Endothelial cell of umbilical vein (primary cell): Measurements from ENCODE around the gene CYP1A1. TPM values are rescaled to one million over a fixed set of nuclear protein-coding genes. Genes with fewer than 3 reads are reported as not detected.

Experiments
- BruUV-seq: library from RNA; stranded (reverse); fragments of 400-500 nt; replicated peaks from 2 replicates; lab custom pipeline; 2021; lab: Mats Ljungman, UMichigan
- CTCF ChIA-PET: fragments of 300-600, 350-600 bp; sonication (Branson Sonifier 250); formaldehyde crosslinking; loops from one replicate; lab custom pipeline; 2021; ENCODE audit warnings: antibody characterized with exemption, inconsistent platforms; lab: Charles Lee
- POLR2A ChIA-PET: fragments of 300-600, 350-600 bp; sonication (Branson Sonifier 250); formaldehyde crosslinking; loops from one replicate; lab custom pipeline; 2021; ENCODE audit warnings: antibody characterized with exemption, inconsistent platforms; lab: Charles Lee
- DNase-seq: peaks from one replicate; pipeline ENCODE4 v3.0.0-alpha.2; 2011; ENCODE audit warnings: low read depth, low spot score
- FAIRE-seq: peaks from 2 replicates; lab custom pipeline; 2011; peaks lifted over from hg19 to GRCh38; lab: Jason Lieb, UNC
- H2AFZ ChIP-seq: 2 replicates; pipeline ENCODE4 v1.6.0; 2012; ENCODE audit warnings: low read depth, low read length, control low read depth, inconsistent platforms
- H3K27ac ChIP-seq: 2 replicates; pipeline ENCODE4 v1.5.1; 2011; ENCODE audit warnings: low read depth, mild to moderate bottlenecking, control low read depth, low read length, moderate library complexity; ENCODE audit not compliant: insufficient read depth
- H3K27me3 ChIP-seq, 2 experiments: 2 replicates each; pipeline versions ENCODE4 v1.6.0 to v1.6.1; 2011; ENCODE audit warnings: low read length in 2 of 2, mixed read lengths in 1 of 2; ENCODE audit not compliant: control insufficient read depth in 2 of 2, insufficient read depth in 2 of 2
- H3K36me3 ChIP-seq, 2 experiments: 2 replicates in 1 of 2; 3 replicates in 1 of 2; pipeline ENCODE4 v1.5.1; 2011; ENCODE audit warnings: low read length in 2 of 2, mild to moderate bottlenecking in 1 of 2, moderate library complexity in 1 of 2; ENCODE audit not compliant: control insufficient read depth in 2 of 2, insufficient read depth in 2 of 2; ENCODE audit errors: extremely low read depth in 1 of 2
- H3K4me1 ChIP-seq: 3 replicates; pipeline ENCODE4 v1.5.1; 2011; ENCODE audit warnings: mild to moderate bottlenecking, low read length; ENCODE audit not compliant: control insufficient read depth, insufficient read depth; ENCODE audit errors: extremely low read depth
- H3K4me2 ChIP-seq: 2 replicates; pipeline ENCODE4 v1.6.1; 2011; ENCODE audit warnings: low read length, control low read depth, mixed read lengths; ENCODE audit not compliant: insufficient read depth
- H3K4me3 ChIP-seq, 3 experiments: fragments of 200-600 bp in 1 of 3; sonication (generic), shearing (Covaris generic) in 1 of 3; replicated peaks in 1 of 3; 2 replicates each; pipeline ENCODE4 v1.5.1; 2011 to 2016; ENCODE audit warnings: control low read depth in 3 of 3, low read length in 3 of 3, mild to moderate bottlenecking in 2 of 3, inconsistent platforms in 1 of 3, low read depth in 1 of 3, moderate library complexity in 1 of 3; ENCODE audit not compliant: insufficient read depth in 1 of 3
- H3K79me2 ChIP-seq: 2 replicates; pipeline ENCODE4 v1.6.0; 2012; ENCODE audit warnings: low read length, inconsistent platforms; ENCODE audit not compliant: control insufficient read depth, insufficient read depth
- H3K9ac ChIP-seq: replicated peaks from 2 replicates; pipeline ENCODE3; 2011; ENCODE audit warnings: low read length, control low read depth; ENCODE audit not compliant: insufficient read depth; ENCODE audit errors: extremely low read depth
- H3K9me1 ChIP-seq: replicated peaks from 3 replicates; pipeline ENCODE4 v1.6.0; 2011; ENCODE audit warnings: mild to moderate bottlenecking, low read length; ENCODE audit not compliant: control insufficient read depth, insufficient read depth; ENCODE audit errors: extremely low read depth
- H3K9me3 ChIP-seq: replicated peaks from 2 replicates; pipeline ENCODE4 v1.5.1; 2012; ENCODE audit warnings: low read length, inconsistent platforms; ENCODE audit not compliant: control insufficient read depth, insufficient read depth
- H4K20me1 ChIP-seq: replicated peaks from 2 replicates; pipeline ENCODE3; 2011; ENCODE audit warnings: mild to moderate bottlenecking, low read length; ENCODE audit not compliant: control insufficient read depth, insufficient read depth; ENCODE audit errors: extremely low read depth
- CTCF ChIP-seq, 2 donors: IDR thresholded peaks; 1 replicate in 1 of 2; 2 replicates in 1 of 2; pipeline ENCODE4 v1.5.1; 2011; ENCODE audit warnings: low read length in 2 of 2, mild to moderate bottlenecking in 2 of 2, moderate library complexity in 2 of 2, control low read depth in 1 of 2, inconsistent platforms in 1 of 2, low read depth in 1 of 2; ENCODE audit not compliant: insufficient read depth in 1 of 2; ENCODE audit errors: extremely low read depth in 1 of 2
- EZH2 ChIP-seq: IDR thresholded peaks from 2 replicates; pipeline ENCODE4 v1.6.1; 2012; ENCODE audit warnings: borderline replicate concordance, low read depth, mild to moderate bottlenecking, moderate library complexity, low read length, inconsistent platforms; ENCODE audit not compliant: severe bottlenecking
- FOS ChIP-seq: IDR thresholded peaks from 2 replicates; pipeline ENCODE4 v1.6.1; 2011; ENCODE audit warnings: mild to moderate bottlenecking, low read length, moderate library complexity, borderline replicate concordance; ENCODE audit not compliant: insufficient read depth
- GATA2 ChIP-seq: IDR thresholded peaks from 2 replicates; pipeline ENCODE4 v1.7.0; 2011; ENCODE audit warnings: low read depth, mild to moderate bottlenecking, moderate library complexity, mixed read lengths, low read length; ENCODE audit not compliant: insufficient read length, insufficient read depth
- JUN ChIP-seq: IDR thresholded peaks from 2 replicates; pipeline ENCODE4 v1.6.1; 2011; ENCODE audit warnings: borderline replicate concordance, low read depth; ENCODE audit not compliant: insufficient read length, insufficient read depth
- MAX ChIP-seq: IDR thresholded peaks from 2 replicates; pipeline ENCODE4 v1.6.1; 2011; ENCODE audit not compliant: insufficient read depth, insufficient read length
- MYC ChIP-seq: IDR thresholded peaks from one replicate; pipeline ENCODE4 v1.6.1; 2011; ENCODE audit warnings: mild to moderate bottlenecking, low read depth, low read length
- POLR2A ChIP-seq: IDR thresholded peaks from 2 replicates; pipeline ENCODE4 v1.6.1; 2012; ENCODE audit warnings: low read depth, mild to moderate bottlenecking, control low read depth, low read length
- POLR2AphosphoS5 ChIP-seq: IDR thresholded peaks from 2 replicates; pipeline ENCODE4 v1.6.1; 2012; ENCODE audit warnings: low read depth, mild to moderate bottlenecking, control low read depth, low read length, moderate library complexity; ENCODE audit not compliant: insufficient read depth
- dilution Hi-C: fragments of 300-500 bp; cut with MboI; formaldehyde crosslinking; loops from one replicate; pipeline ENCODE4 v1.15.0; 2019; ENCODE audit warnings: low sequenced_read_pairs; ENCODE audit not compliant: extremely low pct_ligation_motif_present
- intact Hi-C: fragments of 100-400 bp; cut with micrococcal nuclease; formaldehyde crosslinking; loops from one replicate; pipeline ENCODE4 v1.10.0; 2022
- polyA plus RNA-seq, 4 experiments: library from polyadenylated mRNA; depleted of rRNA in 3 of 4; stranded (reverse) in 3 of 4; unstranded in 1 of 4; fragments of >200 nt; gene quantifications; 2 replicates each; pipeline versions ENCODE4 v1.2.1 to v1.2.3, GENCODE V29; 2011 to 2012; ENCODE audit warnings: missing spikeins in 1 of 4
- total RNA-seq: library from RNA; stranded (reverse); gene quantifications from 2 replicates; pipeline ENCODE4 v1.2.3, GENCODE V29; 2021

Gene CYP1A1
- total and polyA plus RNA-seq, 2 donors (not counting 3 experiments of a cell fraction or from before 2014, with no cell fraction given) = 7.6 to 13.1 TPM

GRCh38 chr15:74773329-74773728 lies 48.0 kb upstream of the CYP1A1 start:
- no peak overlapping the region for H2AFZ ChIP-seq
- no peaks in the 10 kb centered on the region for H3K9me3 ChIP-seq
- no peaks in the 10 kb centered on the region for H3K9me1 ChIP-seq
- peaks cover 0 to 2% of the 10 kb centered on the region in 2 experiments for H3K27me3 ChIP-seq
- no peak overlapping the region for H3K4me3 ChIP-seq
- CTCF ChIA-PET = interaction anchor here (1.0 to 6.8 kb wide), 7 partner anchors 11 to 176 kb away, joined by 3 to 696 read pairs (median 55); no protein-coding TSS in a partner anchor
- no peak overlapping the region for H3K27ac ChIP-seq
- DNase-seq = no peak
- POLR2A ChIA-PET = interaction anchor here (0.6 kb wide), 1 partner anchor 121 kb away, joined by 6 read pairs; no protein-coding TSS in a partner anchor
- intact Hi-C loops (loop anchor here (10.0 kb wide), 1 partner anchor 431 kb away; the partner anchor contains the start of gene C15orf39), dilution Hi-C loops (loop anchor here (25.0 kb wide), 1 partner anchor 136 kb away; no protein-coding TSS in a partner anchor)
- H3K4me1 ChIP-seq = peaks cover 19% of the 10 kb centered on the region
- TF ChIP-seq MYC (no peak), POLR2AphosphoS5 (no peak), GATA2 (no peak)
- H3K36me3 ChIP-seq = no peaks in the 10 kb centered on the region
- no peaks in the 10 kb centered on the region for H3K79me2 ChIP-seq
- no peaks in the 10 kb centered on the region for H4K20me1 ChIP-seq
- no peak overlapping the region for H3K9ac ChIP-seq
- no peak overlapping the region for H3K4me2 ChIP-seq
- BruUV-seq = no TSS peak
- FAIRE-seq = no peak

GRCh38 chr15:74770211-74770903 lies 45.0 kb upstream of the CYP1A1 start:
- Histone ChIP-seq H3K9me1 (no peaks in the 10 kb centered on the region), H2AFZ (no peak overlapping the region), H3K9ac (no peak overlapping the region), H3K27ac (no peak overlapping the region), H4K20me1 (no peaks in the 10 kb centered on the region), H3K36me3 (no peaks in the 10 kb centered on the region), H3K79me2 (no peaks in the 10 kb centered on the region), H3K4me1 (peaks cover 2% of the 10 kb centered on the region), H3K27me3 (peaks cover 0 to 2% of the 10 kb centered on the region in 2 experiments), H3K4me2 (no peak overlapping the region), H3K4me3 (no peak overlapping the region), H3K9me3 (no peaks in the 10 kb centered on the region)
- FAIRE-seq (no peak), DNase-seq (no peak)
- BruUV-seq = no TSS peak
- ChIA-PET CTCF (interaction anchor here (0.5 to 6.8 kb wide), 60 partner anchors 8 to 732 kb away, joined by 3 to 696 read pairs (median 6); partner anchors contain the start of genes CLK3, CPLX3, CSK and CYP1A1), POLR2A (interaction anchor here (0.6 kb wide), 1 partner anchor 181 kb away, joined by 4 read pairs; no protein-coding TSS in a partner anchor)
- intact Hi-C loops (loop anchor here (10.0 kb wide), 1 partner anchor 434 kb away; the partner anchor contains the start of gene C15orf39), dilution Hi-C loops (loop anchor here (25.0 kb wide), 1 partner anchor 133 kb away; no protein-coding TSS in a partner anchor)
- TF ChIP-seq MYC (no peak), CTCF (IDR thresholded peaks at IDR 0.05; ENCODE audit: extremely low read depth in 1 of 2, insufficient read depth in 1 of 2, low read depth in 1 of 2, low read length in 2 of 2) (no peak), POLR2AphosphoS5 (no peak), JUN (no peak), MAX (no peak), POLR2A (no peak), EZH2 (no peak), FOS (no peak)
